Activated naive CD8-positive, alpha-beta T cell (primary cell): Measurements from ENCODE around the gene ALS2.
A peak's percentile ranks its signal among the peaks of the same experiment; 100 is the strongest.
"Not testable (repeated sequence)": the region's sequence is repeated elsewhere in the genome, so short reads cannot be mapped to it uniquely, and the experiment has no call there.

ENCODE experiments used
- H3K27ac Mint-ChIP-seq: one replicate; pipeline ENCODE4 v1.8.0; 2021; ENCODE audit warnings: mixed read lengths
- H3K27me3 Mint-ChIP-seq: one replicate; pipeline ENCODE4 v1.8.0; 2021; ENCODE audit warnings: mixed read lengths
- H3K36me3 Mint-ChIP-seq: one replicate; pipeline ENCODE4 v1.8.0; 2021; ENCODE audit warnings: mixed read lengths
- H3K4me1 Mint-ChIP-seq: one replicate; pipeline ENCODE4 v1.8.0; 2021; ENCODE audit warnings: low read depth, mixed read lengths
- H3K4me3 Mint-ChIP-seq: one replicate; pipeline ENCODE4 v1.8.0; 2021; ENCODE audit warnings: mild to moderate bottlenecking, mixed read lengths
- H3K9me3 Mint-ChIP-seq: one replicate; pipeline ENCODE4 v1.8.0; 2021; ENCODE audit warnings: low read depth, mixed read lengths

ALS2 gene

DNA sequence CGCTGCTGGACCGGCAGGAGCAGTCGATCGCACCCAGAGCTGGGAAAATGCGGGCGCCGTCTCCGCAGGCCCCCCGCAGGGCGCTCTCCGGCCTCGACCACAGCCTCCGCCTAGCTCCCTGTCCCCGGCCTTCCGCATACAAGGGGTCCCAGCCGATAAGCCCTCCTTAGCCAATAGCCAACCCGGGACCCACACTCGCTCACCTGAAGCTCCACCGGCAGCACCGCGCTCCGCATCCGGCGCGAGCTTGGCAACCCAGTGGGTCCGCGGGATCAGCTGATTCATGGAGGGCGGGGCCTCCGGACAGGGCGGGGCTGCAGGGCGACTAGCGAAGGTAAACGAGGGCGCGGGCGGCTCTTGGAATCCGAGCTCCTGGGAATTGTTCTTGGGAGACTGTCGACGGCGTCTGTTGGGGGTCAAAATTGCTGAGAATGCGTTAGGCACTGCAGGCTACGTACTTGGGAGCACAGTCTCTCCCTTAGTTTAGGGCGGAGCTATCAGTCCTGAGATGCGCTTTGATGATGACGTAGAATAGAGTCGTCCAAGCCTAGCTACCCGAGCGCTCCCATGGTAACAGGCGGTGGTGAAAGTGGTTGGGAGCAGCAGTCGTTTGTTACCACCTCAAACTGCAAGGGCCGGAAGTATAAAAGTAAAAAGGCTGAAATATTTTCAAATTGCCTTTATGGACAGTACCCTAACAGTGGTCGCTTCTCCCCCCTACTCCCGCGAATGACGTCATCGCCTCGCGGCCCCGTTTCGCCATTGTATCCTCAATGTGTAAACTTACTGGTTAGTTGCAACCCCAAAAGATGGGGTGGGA, at the start of gene ALS2:
ALS2 (minus strand) TSS at position 260 of the 820 bp plus-strand sequence. CDS start 12,048 bp downstream, outside the sequence.
- no peaks in the 10 kb centered on the region for H3K9me3 Mint-ChIP-seq
- no peaks in the 10 kb centered on the region for H3K36me3 Mint-ChIP-seq

GRCh38 chr2:201828220-201828619, 47.5 kb upstream of the ALS2 start:
- Mint-ChIP-seq H3K9me3 (no peaks in the 10 kb centered on the region), H3K36me3 (no peaks in the 10 kb centered on the region), H3K4me3 (no peak overlapping the region), H3K4me1 (no peaks in the 10 kb centered on the region), H3K27me3 (peaks cover 4% of the 10 kb centered on the region), H3K27ac (no peak overlapping the region)

More for the DNA sequence above, at the start of gene ALS2:
- Mint-ChIP-seq H3K4me1 (peaks cover 26% of the 10 kb centered on the region), H3K4me3 (peak within 1 kb of the TSS; percentile 99), H3K27me3 (no peaks in the 10 kb centered on the region), H3K27ac (peak within 1 kb of the TSS; percentile 98)

DNA sequence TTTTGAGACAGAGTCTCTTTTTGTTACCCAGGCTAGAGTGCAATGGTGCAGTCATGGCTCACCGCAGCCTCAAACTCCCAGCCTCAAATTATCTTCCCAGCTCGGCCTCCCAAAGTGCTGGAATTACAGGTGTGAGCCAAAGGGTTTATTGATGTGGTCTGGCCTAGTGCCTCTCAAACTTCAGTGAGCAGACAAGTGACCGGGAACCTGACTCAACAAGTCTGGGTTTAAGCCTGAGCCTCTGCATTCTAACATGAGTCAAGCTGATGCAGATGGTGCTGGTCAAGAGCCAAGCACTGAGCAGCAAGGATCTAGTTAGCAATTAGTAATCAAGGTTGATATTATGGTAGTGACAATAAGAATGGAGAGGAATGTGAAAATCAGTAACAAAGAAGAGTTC, 46.9 kb upstream of the ALS2 start:
- H3K4me3 Mint-ChIP-seq = no peak overlapping the region
- H3K36me3 Mint-ChIP-seq = no peaks in the 10 kb centered on the region
- H3K9me3 Mint-ChIP-seq = no peaks in the 10 kb centered on the region
- H3K27me3 Mint-ChIP-seq = peaks cover 4% of the 10 kb centered on the region
- H3K27ac Mint-ChIP-seq = no peak overlapping the region
- no peaks in the 10 kb centered on the region for H3K4me1 Mint-ChIP-seq

- peaks cover 1% of the 10 kb centered on the region for H3K27me3 Mint-ChIP-seq
- H3K9me3 Mint-ChIP-seq = no peaks in the 10 kb centered on the region
- H3K4me1 Mint-ChIP-seq = no peaks in the 10 kb centered on the region
- no peak overlapping the region for H3K27ac Mint-ChIP-seq
- H3K36me3 Mint-ChIP-seq = no peaks in the 10 kb centered on the region
- no peak overlapping the region for H3K4me3 Mint-ChIP-seq
These were observed 43.5 kb upstream of the ALS2 start for GRCh38 chr2:201824212-201824611.

DNA sequence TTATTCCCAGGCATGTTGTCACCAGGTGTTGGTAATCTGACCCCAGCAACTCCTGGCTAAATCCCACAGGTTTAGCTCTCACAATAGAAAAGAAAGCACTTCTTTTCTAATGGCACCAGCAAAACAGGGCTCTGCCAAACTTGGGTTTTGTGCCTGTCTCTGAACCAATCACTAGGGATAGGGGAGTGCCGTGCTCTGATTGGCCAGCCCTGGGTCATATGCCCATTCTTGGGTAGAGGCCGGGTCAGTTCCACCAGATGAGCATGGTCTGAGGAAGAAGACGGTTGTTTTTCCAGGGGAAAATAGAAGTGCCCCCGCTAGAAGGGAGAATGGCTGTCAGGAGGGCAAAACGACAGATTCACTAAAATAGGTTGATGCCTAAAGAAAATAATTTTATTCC, 40.3 kb upstream of the ALS2 start:
- H3K27me3 Mint-ChIP-seq = no peaks in the 10 kb centered on the region
- no peaks in the 10 kb centered on the region for H3K36me3 Mint-ChIP-seq
- no peaks in the 10 kb centered on the region for H3K9me3 Mint-ChIP-seq
- H3K27ac Mint-ChIP-seq = no peak overlapping the region
- no peak overlapping the region for H3K4me3 Mint-ChIP-seq
- H3K4me1 Mint-ChIP-seq = no peaks in the 10 kb centered on the region

- Mint-ChIP-seq H3K36me3 (no peaks in the 10 kb centered on the region), H3K27me3 (no peaks in the 10 kb centered on the region), H3K9me3 (no peaks in the 10 kb centered on the region)
These were observed 39.8 kb upstream of the ALS2 start for GRCh38 chr2:201820383-201821007.

GRCh38 chr2:201816657-201817575, 36.2 kb upstream of the ALS2 start:
- no peaks in the 10 kb centered on the region for H3K4me1 Mint-ChIP-seq
- H3K27me3 Mint-ChIP-seq = no peaks in the 10 kb centered on the region
- no peaks in the 10 kb centered on the region for H3K9me3 Mint-ChIP-seq
- no peak overlapping the region for H3K27ac Mint-ChIP-seq
- H3K4me3 Mint-ChIP-seq = no peak overlapping the region
- H3K36me3 Mint-ChIP-seq = no peaks in the 10 kb centered on the region

More at GRCh38 chr2:201820383-201821007, 39.8 kb upstream of the ALS2 start:
- Mint-ChIP-seq H3K4me1 (no peaks in the 10 kb centered on the region), H3K27ac (no peak overlapping the region), H3K4me3 (no peak overlapping the region)

GRCh38 chr2:201813996-201814760, 33.4 kb upstream of the ALS2 start:
- Mint-ChIP-seq H3K27me3 (no peaks in the 10 kb centered on the region), H3K9me3 (no peaks in the 10 kb centered on the region), H3K4me1 (no peaks in the 10 kb centered on the region), H3K36me3 (no peaks in the 10 kb centered on the region), H3K4me3 (no peak overlapping the region), H3K27ac (no peak overlapping the region)

GRCh38 chr2:201810604-201811003, 29.9 kb upstream of the ALS2 start:
- H3K4me1 Mint-ChIP-seq, H3K9me3 Mint-ChIP-seq, H3K27me3 Mint-ChIP-seq, H3K4me3 Mint-ChIP-seq, H3K27ac Mint-ChIP-seq, H3K36me3 Mint-ChIP-seq: not testable (repeated sequence)

DNA sequence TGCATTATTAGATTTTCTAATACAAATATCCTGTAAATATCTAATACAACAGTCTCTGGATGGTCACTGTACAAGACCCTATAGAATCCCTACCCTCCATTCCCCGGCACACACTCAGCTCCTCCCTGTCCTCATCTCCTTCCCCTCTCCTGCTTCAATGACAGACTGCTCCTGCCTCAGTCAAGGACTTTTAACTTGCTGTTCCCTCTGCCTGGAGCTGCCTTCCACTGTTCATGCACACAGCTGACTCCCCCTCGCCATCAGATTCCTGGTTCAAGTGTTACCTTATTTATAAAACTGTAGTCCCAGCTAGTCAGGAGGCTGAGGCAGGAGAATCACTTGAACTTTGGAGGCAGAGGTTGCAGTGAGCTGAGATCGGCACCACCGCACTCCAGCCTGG, 28.9 kb upstream of the ALS2 start:
- H3K36me3 Mint-ChIP-seq = no peaks in the 10 kb centered on the region
- H3K9me3 Mint-ChIP-seq = no peaks in the 10 kb centered on the region
- no peak overlapping the region for H3K27ac Mint-ChIP-seq
- H3K4me3 Mint-ChIP-seq = no peak overlapping the region
- H3K27me3 Mint-ChIP-seq = no peaks in the 10 kb centered on the region
- H3K4me1 Mint-ChIP-seq = no peaks in the 10 kb centered on the region

DNA sequence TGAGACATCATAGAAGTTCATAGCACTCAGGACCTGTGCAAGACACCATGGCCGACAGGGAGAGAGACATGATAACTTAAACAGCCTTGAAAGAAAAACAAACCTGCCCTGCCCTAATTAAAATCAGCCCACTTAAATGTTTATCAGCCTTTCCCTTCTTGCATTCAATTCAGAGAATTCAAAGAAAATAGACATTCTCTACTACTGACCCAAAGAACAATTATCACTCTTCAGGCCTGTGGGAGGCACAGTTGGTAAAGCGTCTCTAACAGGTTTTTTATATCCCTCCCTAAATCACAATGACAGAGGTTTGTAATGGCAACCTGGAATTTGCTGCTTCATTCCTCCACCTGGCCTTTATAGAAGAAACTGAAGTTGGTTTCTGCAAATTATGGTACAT, 27.3 kb upstream of the ALS2 start:
- Mint-ChIP-seq H3K4me1 (no peaks in the 10 kb centered on the region), H3K4me3 (no peak overlapping the region), H3K36me3 (peaks cover 2% of the 10 kb centered on the region), H3K27me3 (peaks cover 3% of the 10 kb centered on the region), H3K27ac (no peak overlapping the region), H3K9me3 (no peaks in the 10 kb centered on the region)

GRCh38 chr2:201807452-201807999, 26.8 kb upstream of the ALS2 start:
- Mint-ChIP-seq H3K4me1 (no peaks in the 10 kb centered on the region), H3K36me3 (peaks cover 2% of the 10 kb centered on the region), H3K27me3 (peaks cover 3% of the 10 kb centered on the region), H3K4me3 (no peak overlapping the region), H3K9me3 (no peaks in the 10 kb centered on the region), H3K27ac (no peak overlapping the region)

DNA sequence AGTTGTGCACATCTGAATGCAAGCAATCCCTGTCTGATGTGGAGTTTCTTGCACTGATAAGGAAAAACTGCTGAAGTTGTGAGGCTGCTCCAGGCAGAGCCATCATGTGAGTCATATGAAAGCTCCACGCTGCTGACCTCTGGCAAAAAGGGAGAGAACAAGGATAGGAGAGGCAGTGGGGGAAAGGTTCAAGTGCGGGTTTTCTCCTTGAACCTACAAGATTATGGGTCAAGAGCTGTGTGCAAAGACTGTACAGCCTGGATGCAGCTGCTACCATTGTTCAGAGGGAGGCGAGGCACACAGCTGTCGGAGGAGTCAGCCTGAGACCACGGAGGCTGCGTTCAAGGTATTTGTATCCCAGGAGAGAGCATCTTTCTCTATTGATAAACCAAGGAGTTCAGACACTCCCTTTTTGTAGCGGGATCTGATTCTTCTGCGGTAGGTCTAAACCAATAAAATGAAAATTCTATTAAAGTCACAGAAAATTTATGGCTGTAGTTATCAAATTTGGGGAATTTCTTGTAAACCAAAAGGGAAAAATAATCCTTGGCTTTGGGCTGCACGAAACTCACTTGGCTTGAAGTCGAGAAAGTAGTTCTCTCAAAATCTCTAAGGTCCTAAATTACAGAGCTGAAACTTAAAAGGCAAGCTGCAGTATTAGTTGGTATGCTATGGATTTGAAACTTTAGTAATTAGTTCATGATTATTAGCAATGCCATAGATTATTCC, 25.9 kb upstream of the ALS2 start, which contains the start of gene CDK15:
CDK15 (plus strand) TSS at position 96 of the 729 bp plus-strand sequence; CDS start at position 224, 128 bp downstream.
- Mint-ChIP-seq H3K9me3 (no peaks in the 10 kb centered on the region), H3K27ac (no peak within 1 kb of the TSS), H3K4me3 (no peak within 1 kb of the TSS), H3K4me1 (no peaks in the 10 kb centered on the region), H3K36me3 (peaks cover 2% of the 10 kb centered on the region), H3K27me3 (peaks cover 8% of the 10 kb centered on the region)
